Measurements from ENCODE around the gene CYS1.

Gene CYS1

DNA sequence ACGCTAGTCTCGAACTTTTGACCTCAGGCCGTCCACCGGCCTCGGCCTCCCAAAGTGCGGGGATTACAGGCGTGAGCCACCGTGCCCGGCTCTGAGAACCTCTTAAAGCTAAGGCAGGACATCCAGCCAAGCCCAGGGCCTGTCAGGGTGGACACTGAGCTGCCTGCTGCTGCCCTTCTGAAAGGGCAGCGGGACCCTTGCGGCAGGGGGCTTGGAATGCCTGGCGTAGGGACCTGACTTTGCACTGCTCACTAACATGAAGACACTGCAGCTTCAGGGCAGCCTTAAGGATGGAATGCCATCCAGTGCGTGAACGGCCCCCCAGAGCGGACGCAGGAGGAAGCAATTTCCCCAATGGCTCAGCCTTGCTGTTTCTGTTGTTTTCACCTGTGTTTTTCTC, 9.0 kb downstream of the CYS1 start:
- no peaks in the 10 kb centered on the region for H3K36me3 ChIP-seq
- TF ChIP-seq, protein P1, sequence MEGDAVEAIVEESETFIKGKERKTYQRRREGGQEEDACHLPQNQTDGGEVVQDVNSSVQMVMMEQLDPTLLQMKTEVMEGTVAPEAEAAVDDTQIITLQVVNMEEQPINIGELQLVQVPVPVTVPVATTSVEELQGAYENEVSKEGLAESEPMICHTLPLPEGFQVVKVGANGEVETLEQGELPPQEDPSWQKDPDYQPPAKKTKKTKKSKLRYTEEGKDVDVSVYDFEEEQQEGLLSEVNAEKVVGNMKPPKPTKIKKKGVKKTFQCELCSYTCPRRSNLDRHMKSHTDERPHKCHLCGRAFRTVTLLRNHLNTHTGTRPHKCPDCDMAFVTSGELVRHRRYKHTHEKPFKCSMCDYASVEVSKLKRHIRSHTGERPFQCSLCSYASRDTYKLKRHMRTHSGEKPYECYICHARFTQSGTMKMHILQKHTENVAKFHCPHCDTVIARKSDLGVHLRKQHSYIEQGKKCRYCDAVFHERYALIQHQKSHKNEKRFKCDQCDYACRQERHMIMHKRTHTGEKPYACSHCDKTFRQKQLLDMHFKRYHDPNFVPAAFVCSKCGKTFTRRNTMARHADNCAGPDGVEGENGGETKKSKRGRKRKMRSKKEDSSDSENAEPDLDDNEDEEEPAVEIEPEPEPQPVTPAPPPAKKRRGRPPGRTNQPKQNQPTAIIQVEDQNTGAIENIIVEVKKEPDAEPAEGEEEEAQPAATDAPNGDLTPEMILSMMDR (IDR thresholded peaks at IDR 0.05): no peak
- H3K9me3 ChIP-seq: no peaks in the 10 kb centered on the region
- intact Hi-C loops (cut with DNase I; ENCODE audit: low total_unique reads): no loop called here
- no peak for DNase-seq
- no peak overlapping the region for H3K27ac ChIP-seq
- no peak overlapping the region for H3K4me3 ChIP-seq
- no peaks in the 10 kb centered on the region for H3K27me3 ChIP-seq
- peaks cover 0 to 4% (median 4%) of the 10 kb centered on the region in 4 donors for H3K4me1 ChIP-seq

DNA sequence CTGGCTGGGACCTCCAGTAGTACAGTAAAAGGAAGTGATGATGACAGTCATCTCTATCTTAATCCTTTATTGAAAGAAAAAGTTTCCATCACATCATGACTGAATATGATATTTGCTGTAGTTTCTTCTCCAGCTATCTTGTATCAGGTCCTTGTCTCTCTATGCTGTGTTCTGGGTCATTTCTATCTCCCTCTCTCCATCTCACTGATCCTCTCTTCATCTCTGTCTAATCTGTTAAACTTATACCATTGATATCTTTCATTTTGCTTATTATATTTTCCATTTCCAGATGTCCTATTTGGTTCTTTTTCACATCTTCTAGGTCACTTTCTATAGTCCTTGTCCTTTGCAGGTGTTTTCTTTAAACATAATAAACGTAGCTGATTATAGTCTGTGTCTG, 12.3 kb downstream of the CYS1 start:
- TF ChIP-seq, protein P1 (IDR thresholded peaks at IDR 0.05): no peak
- H3K9me3 ChIP-seq: no peaks in the 10 kb centered on the region
- intact Hi-C loops (cut with DNase I; ENCODE audit: low total_unique reads): loop anchor here (5.0 kb wide), 1 partner anchor 39 kb away; no protein-coding TSS in a partner anchor

DNA sequence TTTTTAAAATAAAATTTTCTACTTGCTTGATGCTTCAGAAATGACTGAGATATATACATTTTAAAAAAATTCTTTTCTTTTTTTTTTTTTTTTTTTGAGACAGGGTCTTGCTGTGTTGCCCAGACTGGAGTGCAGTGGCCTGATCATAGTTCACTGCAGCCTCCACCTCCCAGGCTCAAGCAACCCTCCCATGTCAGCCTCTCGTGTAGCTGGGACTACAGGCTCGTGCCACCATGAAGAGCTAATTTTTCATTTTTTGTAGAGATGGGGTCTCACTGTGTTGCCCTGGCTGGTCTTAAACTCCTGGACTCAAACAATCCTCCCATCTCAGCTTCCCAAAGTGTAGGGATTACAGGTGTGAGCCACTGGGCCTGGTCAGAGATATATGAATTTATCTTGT, 12.9 kb downstream of the CYS1 start:
- Histone ChIP-seq H3K4me1 (no peaks in the 10 kb centered on the region), H3K27me3 (no peaks in the 10 kb centered on the region), H3K27ac (no peak overlapping the region), H3K4me3 (no peak overlapping the region), H3K36me3 (peaks cover 0 to 22% (median 13%) of the 10 kb centered on the region in 3 donors), H3K9me3 (no peaks in the 10 kb centered on the region)
- TF ChIP-seq, protein P1 (IDR thresholded peaks at IDR 0.05): no peak
- intact Hi-C loops (cut with DNase I; ENCODE audit: low total_unique reads): loop anchor here (5.0 kb wide), 1 partner anchor 40 kb away; no protein-coding TSS in a partner anchor
- peak in 1 of 2 donors; percentile 1 for DNase-seq

More for the DNA sequence above, 12.3 kb downstream of the CYS1 start:
- DNase-seq: no peak
- no peak overlapping the region for H3K27ac ChIP-seq
- peaks cover 0 to 18% (median 13%) of the 10 kb centered on the region in 3 donors for H3K36me3 ChIP-seq
- peaks cover 0 to 3% (median 3%) of the 10 kb centered on the region in 4 donors for H3K4me1 ChIP-seq
- no peaks in the 10 kb centered on the region for H3K27me3 ChIP-seq
- H3K4me3 ChIP-seq: no peak overlapping the region

DNA sequence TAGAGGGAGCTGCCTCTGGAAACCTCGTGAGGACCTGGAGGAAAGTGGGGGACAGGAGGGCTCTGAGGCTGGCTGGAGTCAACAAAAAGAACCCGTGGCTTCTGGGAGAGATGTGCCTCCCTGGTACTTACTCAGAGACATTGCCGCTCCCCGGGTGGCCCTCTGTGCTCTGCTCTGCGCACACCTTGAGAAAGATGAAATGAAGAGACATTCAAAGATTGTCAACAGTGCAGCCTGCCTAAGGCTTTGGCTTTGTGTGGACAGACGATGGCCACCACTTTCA, 14.5 kb downstream of the CYS1 start:
- Histone ChIP-seq H3K27me3 (no peaks in the 10 kb centered on the region), H3K4me1 (no peaks in the 10 kb centered on the region), H3K4me3 (no peak overlapping the region), H3K9me3 (no peaks in the 10 kb centered on the region), H3K36me3 (peaks cover 0 to 22% (median 13%) of the 10 kb centered on the region in 3 donors), H3K27ac (no peak overlapping the region)
- no peak for DNase-seq
- intact Hi-C loops (cut with DNase I; ENCODE audit: low total_unique reads): loop anchor here (5.0 kb wide), 1 partner anchor 42 kb away; no protein-coding TSS in a partner anchor
- TF ChIP-seq, protein P1 (IDR thresholded peaks at IDR 0.05): no peak

DNA sequence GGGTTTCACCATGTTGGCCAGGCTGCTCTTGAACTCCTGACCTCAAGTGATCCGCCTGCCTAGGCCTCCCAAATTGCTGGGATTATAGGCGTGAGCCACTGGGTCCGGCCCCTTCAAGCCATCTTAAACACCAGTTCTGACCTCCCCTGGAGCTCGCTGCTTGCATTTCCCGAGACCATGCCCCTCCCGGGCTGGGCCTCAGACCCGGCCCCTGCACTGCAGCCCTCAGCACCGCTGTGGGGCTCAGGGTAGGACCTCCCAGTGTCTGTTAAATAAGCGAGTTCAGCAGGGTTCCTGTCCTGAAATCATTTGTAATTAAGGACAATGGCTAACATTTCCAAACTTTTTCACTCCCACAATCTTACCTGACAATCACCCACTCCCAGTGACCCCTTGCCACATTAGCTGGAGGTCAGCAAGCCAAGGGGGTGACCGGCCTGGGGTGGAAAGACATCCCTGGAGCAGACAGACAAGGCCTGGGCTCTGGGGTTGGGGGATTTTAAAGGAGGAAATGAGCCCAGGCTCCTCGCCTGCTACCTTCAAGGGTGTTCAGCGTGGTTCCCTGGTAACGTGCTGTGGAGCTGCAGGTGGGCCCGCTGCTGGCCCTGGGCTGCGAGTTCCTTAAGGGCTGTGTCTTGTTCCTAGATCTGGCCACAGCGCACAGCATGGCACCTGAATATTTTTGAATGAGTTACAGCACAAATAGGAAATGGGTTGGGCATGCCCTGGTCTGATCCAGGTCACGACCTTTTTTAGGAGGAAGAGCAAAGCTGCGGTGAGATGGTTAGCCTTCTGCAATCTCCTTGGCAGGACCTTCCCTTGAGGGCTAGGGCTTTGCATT, 15.1 kb downstream of the CYS1 start:
- intact Hi-C loops (cut with DNase I; ENCODE audit: low total_unique reads): loop anchor here (5.0 kb wide), 1 partner anchor 42 kb away; no protein-coding TSS in a partner anchor
- TF ChIP-seq, protein P1 (IDR thresholded peaks at IDR 0.05): no peak
- H3K36me3 ChIP-seq: peaks cover 0 to 22% (median 13%) of the 10 kb centered on the region in 3 donors
- no peaks in the 10 kb centered on the region for H3K27me3 ChIP-seq
- no peak overlapping the region for H3K27ac ChIP-seq
- no peak for DNase-seq
- no peak overlapping the region for H3K4me3 ChIP-seq
- H3K9me3 ChIP-seq: no peaks in the 10 kb centered on the region
- H3K4me1 ChIP-seq: no peaks in the 10 kb centered on the region

Data from tibial artery (tissue), 4 donors.